ENCODE measurements around the gene MAP2K1.
"Not testable (repeated sequence)": the region's sequence is repeated elsewhere in the genome, so short reads cannot be mapped to it uniquely, and the experiment has no call there.

Gene MAP2K1

GRCh38 chr15:66429117-66429516 is 42.4 kb downstream of the MAP2K1 start:
- no peak for DNase-seq

- no peak for DNase-seq
Observed at GRCh38 chr15:66429546-66429945, 42.8 kb downstream of the MAP2K1 start.

GRCh38 chr15:66430627-66431255 is 44.0 kb downstream of the MAP2K1 start:
- DNase-seq: no peak

GRCh38 chr15:66433726-66434125 is 47.0 kb downstream of the MAP2K1 start:
- DNase-seq: no peak

GRCh38 chr15:66440501-66440900 is 53.8 kb downstream of the MAP2K1 start:
- DNase-seq: no peak

- no peak for DNase-seq
Observed at GRCh38 chr15:66452420-66452819, 65.7 kb downstream of the MAP2K1 start.

- DNase-seq: no peak
Observed at GRCh38 chr15:66452971-66453580, 66.4 kb downstream of the MAP2K1 start.

DNA sequence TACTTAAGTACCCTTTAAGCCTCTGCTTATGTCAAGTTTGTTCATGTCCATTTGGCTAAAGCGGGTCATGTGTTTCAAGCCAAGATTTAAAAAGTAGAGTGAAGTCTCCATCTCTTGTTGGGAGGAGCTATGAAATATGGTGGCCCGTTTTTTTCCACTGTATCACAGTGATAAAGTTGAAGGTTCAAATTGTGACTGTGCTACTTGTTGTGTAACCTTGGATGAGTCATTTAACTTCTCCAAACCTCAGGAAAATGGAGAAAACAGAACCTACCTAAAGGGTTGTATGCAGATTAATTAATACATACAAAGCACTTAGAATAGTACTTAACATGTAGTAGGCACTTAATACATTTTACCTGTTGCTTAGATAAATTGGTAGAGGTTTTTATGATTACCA is 67.4 kb downstream of the MAP2K1 start:
- DNase-seq: no peak

GRCh38 chr15:66456211-66456610 is 69.5 kb downstream of the MAP2K1 start:
- no peak for DNase-seq

- no peak for DNase-seq
Observed at GRCh38 chr15:66459818-66460615, 73.3 kb downstream of the MAP2K1 start.

- not testable (repeated sequence) for DNase-seq
Observed at GRCh38 chr15:66461294-66461693, 74.6 kb downstream of the MAP2K1 start.

- no peak for DNase-seq
Observed at GRCh38 chr15:66461917-66462316, 75.2 kb downstream of the MAP2K1 start.

DNA sequence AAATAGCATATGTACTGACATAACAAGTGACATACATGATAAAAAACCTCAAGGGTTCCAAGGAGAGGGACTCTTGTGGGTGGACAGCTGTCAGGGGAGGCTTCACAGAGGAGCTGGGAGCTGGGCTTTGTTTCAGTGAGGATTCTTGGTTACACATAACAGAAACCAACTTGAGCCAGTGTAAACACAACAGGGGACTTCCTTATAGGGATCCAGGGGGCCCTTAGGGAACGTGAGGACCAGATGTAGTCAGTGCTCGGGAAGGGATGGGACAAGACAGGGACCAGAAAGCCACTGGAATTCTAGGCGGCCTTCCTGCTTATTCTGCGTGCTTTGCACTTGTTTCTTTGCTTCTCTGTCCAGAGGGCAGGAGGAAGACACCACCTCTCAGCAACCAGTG is 75.9 kb downstream of the MAP2K1 start:
- no peak for DNase-seq

GRCh38 chr15:66465294-66465693 is 78.6 kb downstream of the MAP2K1 start:
- DNase-seq: not testable (repeated sequence)

GRCh38 chr15:66467162-66468040 is 80.7 kb downstream of the MAP2K1 start:
- not testable (repeated sequence) for DNase-seq

GRCh38 chr15:66470825-66471224 is 84.1 kb downstream of the MAP2K1 start:
- not testable (repeated sequence) for DNase-seq

DNA sequence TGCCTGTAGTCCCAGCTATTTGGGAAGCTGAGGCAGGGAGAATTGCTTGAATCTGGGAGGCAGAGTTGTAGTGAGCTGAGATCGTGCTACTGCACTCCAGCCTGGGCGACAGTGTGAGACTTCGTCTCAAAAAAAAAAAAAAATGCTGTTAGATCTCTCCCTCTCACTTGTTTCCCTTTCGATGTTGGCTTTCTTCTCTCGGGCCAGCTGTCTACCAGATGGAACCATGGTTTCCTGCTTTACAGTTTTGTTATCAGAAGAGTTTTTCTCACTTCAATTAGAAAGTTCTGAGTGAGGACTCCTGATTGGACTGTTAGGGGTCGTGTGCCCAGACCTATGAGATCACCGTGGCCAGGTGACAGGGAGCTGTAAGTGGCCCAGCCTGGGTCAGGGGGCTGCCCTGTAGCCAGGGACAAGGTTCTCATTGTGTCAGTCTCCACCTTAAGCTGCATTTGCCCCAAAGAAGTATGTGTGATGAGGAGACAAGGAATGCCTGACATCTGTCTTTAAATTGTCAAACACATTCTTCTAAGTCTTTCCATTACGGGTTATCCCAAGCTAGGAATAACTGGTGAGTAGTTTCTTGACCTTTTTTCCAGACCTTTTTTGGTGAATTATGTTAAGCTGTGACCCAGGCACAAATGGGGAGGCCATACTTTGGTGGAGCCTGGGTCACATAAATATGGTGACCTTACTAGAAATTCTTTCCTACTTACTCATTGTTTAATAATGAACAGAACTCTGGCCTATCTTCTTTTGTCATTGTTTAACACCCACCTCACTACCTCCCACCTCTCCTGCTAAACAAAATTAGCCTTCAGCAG is 85.7 kb downstream of the MAP2K1 start:
- DNase-seq: no peak

- no peak for DNase-seq
Observed at GRCh38 chr15:66474135-66474534, 87.4 kb downstream of the MAP2K1 start.

DNA sequence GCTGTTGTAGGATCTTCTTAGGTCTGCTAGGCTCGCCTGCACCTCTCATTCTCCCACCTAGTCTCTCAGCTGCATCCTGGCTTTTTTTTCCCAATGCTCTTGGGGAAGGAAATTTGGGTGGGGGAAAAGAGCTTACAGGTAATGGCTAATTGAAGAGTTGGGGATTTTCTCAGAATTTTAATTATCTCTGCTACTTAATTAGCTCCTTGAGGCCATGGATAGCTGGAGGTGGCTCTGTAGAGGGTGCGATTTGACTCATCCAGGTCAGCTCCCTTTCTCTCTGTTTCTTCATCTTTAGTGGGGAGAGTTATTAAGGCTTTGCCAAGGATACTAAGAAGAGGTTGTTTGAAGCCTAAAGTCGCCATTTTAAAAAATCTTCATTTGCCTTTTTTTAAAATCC is 88.3 kb downstream of the MAP2K1 start:
- no peak for DNase-seq

DNA sequence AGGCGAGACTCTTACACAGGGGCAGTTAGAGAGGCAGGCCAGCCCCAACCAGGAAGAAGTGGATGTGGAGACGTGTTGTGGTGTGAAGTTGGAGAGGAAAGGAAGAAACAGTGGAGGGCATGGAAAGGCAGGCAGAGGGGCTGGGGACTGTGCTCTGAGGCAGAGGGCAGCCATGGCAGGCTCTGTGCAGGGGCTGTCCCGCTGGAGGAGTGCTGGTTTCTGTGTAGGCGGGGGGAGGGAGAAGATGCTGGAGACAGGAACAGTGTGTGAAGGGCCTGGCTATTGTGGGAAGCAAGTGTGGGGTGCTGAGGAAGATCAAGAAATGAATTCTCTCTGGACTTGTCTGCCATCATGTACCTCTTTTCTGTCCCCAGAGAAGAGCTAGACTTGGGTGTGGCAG is 89.8 kb downstream of the MAP2K1 start:
- DNase-seq: no peak

GRCh38 chr15:66477011-66477410 is 90.3 kb downstream of the MAP2K1 start:
- no peak for DNase-seq

DNA sequence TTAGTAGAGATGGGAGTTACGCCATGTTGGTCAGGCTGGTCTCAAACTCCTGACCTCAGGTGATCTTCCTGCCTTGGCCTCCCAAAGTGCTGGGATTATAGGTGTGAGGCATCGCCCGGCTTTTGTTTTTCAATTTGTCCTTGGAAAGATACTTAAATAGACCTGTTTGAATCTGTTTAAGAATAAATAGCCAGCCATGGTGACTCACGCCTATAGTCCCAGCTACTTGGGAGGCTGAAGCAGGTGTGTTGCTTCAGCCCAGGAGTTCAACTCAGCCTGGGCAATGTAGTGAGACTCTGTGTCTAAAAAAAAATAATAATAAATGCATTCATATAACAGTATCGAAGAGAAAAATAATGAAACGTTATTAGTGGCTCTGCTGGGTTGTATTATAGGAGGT is 93.6 kb downstream of the MAP2K1 start:
- no peak for DNase-seq

Data from NCI-H1436 (cell line).